K562 (cell line): Measurements from ENCODE around the gene LRRC7. TPM values are rescaled to one million over a fixed set of nuclear protein-coding genes. Genes with fewer than 3 reads are reported as not detected.

Experiments
- BRF1 ChIP-seq: IDR thresholded peaks from 3 replicates; pipeline ENCODE4 v1.6.1; 2011; ENCODE audit warnings: borderline replicate concordance, mild to moderate bottlenecking; ENCODE audit not compliant: insufficient read length; ENCODE audit errors: extremely low read depth
- CC2D1A ChIP-seq: fragments of 450-650 bp; IDR thresholded peaks from 2 replicates; pipeline ENCODE4 v1.6.1; 2017; ENCODE audit warnings: mild to moderate bottlenecking
- CTBP1 ChIP-seq: fragments of 450-650 bp; IDR thresholded peaks from 2 replicates; pipeline ENCODE4 v1.6.1; 2016; ENCODE audit warnings: borderline replicate concordance
- DDX20 ChIP-seq: fragments of 450-650 bp; IDR thresholded peaks from 2 replicates; pipeline ENCODE4 v1.6.1; 2016; ENCODE audit warnings: missing genetic modification characterization, low read depth, mild to moderate bottlenecking, missing compliant biosample characterization, moderate library complexity
- ESRRA ChIP-seq: fragments of 450-650 bp; IDR thresholded peaks from 2 replicates; pipeline ENCODE4 v1.6.1; 2014; ENCODE audit warnings: low read depth, mild to moderate bottlenecking, moderate library complexity, borderline replicate concordance
- KAT8 ChIP-seq: fragments of 450-650 bp; IDR thresholded peaks from 2 replicates; pipeline ENCODE4 v1.6.1; 2016; ENCODE audit warnings: low read depth, mild to moderate bottlenecking
- MEIS2 ChIP-seq: fragments of 450-650 bp; IDR thresholded peaks from 2 replicates; pipeline ENCODE4 v1.6.1; 2014; ENCODE audit warnings: mild to moderate bottlenecking; ENCODE audit not compliant: partially characterized antibody
- TAL1 ChIP-seq: fragments of 450-650 bp; IDR thresholded peaks from 2 replicates; pipeline ENCODE4 v1.6.1; 2016; ENCODE audit warnings: mild to moderate bottlenecking
- ZNF444 ChIP-seq: fragments of 250-450 bp; sonication (Bioruptor Pico); IDR thresholded peaks from 2 replicates; pipeline ENCODE4 v1.4.0; 2020; ENCODE audit warnings: mild to moderate bottlenecking, moderate library complexity
- polyA plus RNA-seq, 8 experiments: library from polyadenylated mRNA; depleted of rRNA in 4 of 8; stranded (reverse) in 5 of 8; unstranded in 3 of 8; fragments of >200 nt; fragmentation: Nextera tagmentation in 2 of 8; fragmentation: Illumina TruSeq in 1 of 8; extraction: Ambion mirVana in 2 of 8; extraction: Trizol in 1 of 8; gene quantifications; 2 replicates each; pipeline versions ENCODE4 v1.2.1 to v1.2.3, GENCODE V29; 2011 to 2014; ENCODE audit warnings: inconsistent platforms in 1 of 8, missing spikeins in 1 of 8
- total RNA-seq, 7 experiments: library from RNA; depleted of rRNA in 6 of 7; stranded (reverse); fragments of >200 nt in 6 of 7; fragmentation: Illumina TruSeq in 2 of 7; extraction: Trizol in 2 of 7; gene quantifications; 2 replicates each; pipeline versions ENCODE4 v1.2.1 to v1.2.3, GENCODE V29; 2011 to 2021; ENCODE audit warnings: low replicate concordance in 1 of 7
- TF ChIP-seq, protein P1 (sequence below): fragments of 450-650 bp; IDR thresholded peaks from 2 replicates; pipeline ENCODE4 v1.6.1; 2016; ENCODE audit warnings: missing biosample characterization, missing genetic modification characterization
- TF ChIP-seq, protein P2 (sequence below), 2 experiments: fragments of 250-450 bp in 1 of 2; fragments of 450-650 bp in 1 of 2; sonication (Bioruptor Pico) in 1 of 2; IDR thresholded peaks; 2 replicates each; pipeline versions ENCODE4 v1.6.1 to v1.8.0; 2016 to 2021; ENCODE audit warnings: mild to moderate bottlenecking in 2 of 2, moderate library complexity in 2 of 2, missing compliant biosample characterization in 1 of 2, missing genetic modification characterization in 1 of 2

LRRC7 gene
- total and polyA plus RNA-seq, 9 of the 15 experiments (the other 6 are each of a cell fraction or from before 2014, with no cell fraction given): 0.09 to 0.94 (median 0.49) TPM

DNA sequence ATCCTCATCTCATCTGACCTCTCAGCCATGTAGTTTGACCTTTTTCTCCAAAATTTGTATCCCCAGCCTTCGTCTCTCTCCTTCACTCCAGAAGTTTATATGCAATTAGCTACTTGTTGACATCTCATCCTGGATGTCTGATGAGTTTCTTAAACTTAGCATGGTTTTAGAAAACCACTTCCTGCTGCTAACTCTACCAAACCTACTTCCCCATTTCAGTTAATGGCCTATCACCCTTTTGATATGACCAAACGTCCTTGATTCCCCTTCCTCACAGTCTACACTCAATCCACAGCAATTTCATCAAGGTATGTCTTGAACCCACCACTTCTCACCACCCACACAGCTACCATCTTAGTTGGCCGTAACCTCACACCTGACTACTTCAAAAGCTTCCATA, 515.8 kb downstream of the LRRC7 start (continued):
- TF ChIP-seq, protein P1, sequence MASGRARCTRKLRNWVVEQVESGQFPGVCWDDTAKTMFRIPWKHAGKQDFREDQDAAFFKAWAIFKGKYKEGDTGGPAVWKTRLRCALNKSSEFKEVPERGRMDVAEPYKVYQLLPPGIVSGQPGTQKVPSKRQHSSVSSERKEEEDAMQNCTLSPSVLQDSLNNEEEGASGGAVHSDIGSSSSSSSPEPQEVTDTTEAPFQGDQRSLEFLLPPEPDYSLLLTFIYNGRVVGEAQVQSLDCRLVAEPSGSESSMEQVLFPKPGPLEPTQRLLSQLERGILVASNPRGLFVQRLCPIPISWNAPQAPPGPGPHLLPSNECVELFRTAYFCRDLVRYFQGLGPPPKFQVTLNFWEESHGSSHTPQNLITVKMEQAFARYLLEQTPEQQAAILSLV: no peak
- TF ChIP-seq TAL1 (no peak), DDX20 (tag) (no peak), ZNF444 (CRISPR knock-in tag) (no peak), ESRRA (peak; percentile 35; the same call in 1 of the 2 replicates), MEIS2 (peak; percentile 2), CTBP1 (peak; percentile 16; the same call in 1 of the 2 replicates), BRF1 (no peak), KAT8 (no peak), CC2D1A (no peak)
- TF ChIP-seq, protein P2, sequence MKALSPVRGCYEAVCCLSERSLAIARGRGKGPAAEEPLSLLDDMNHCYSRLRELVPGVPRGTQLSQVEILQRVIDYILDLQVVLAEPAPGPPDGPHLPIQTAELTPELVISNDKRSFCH (CRISPR knock-in tag; IDR thresholded peaks at IDR 0.05): no peak
- TF ChIP-seq, protein P2 (tag; IDR thresholded peaks at IDR 0.05): no peak
